Right atrium auricular region (tissue), 2 donors: ENCODE measurements around the gene UGT1A4. TPM values are rescaled to one million over a fixed set of nuclear protein-coding genes. Genes with fewer than 3 reads are reported as not detected.

Experiments used
- DNase-seq: peaks from one replicate; pipeline ENCODE4 v3.0.0-alpha.2; 2019; ENCODE audit warnings: low spot score
- H3K27ac ChIP-seq, 2 donors: fragments of 200-600 bp; sonication (generic); 1 replicate in 1 of 2; 2 replicates in 1 of 2; pipeline ENCODE4 v1.5.1; 2016 to 2019
- H3K27me3 ChIP-seq, 2 donors: fragments of 200-600 bp; sonication (generic); one replicate each; pipeline versions ENCODE4 v1.5.1 to v1.6.0; 2017 to 2019
- H3K36me3 ChIP-seq: fragments of 200-600 bp; sonication (generic); one replicate; pipeline ENCODE4 v1.5.1; 2016
- H3K4me1 ChIP-seq, 2 donors: fragments of 200-600 bp; sonication (generic); one replicate each; pipeline versions ENCODE4 v1.5.1 to v1.6.0; 2017 to 2019
- H3K4me3 ChIP-seq, 2 donors: fragments of 200-600 bp; sonication (generic); 1 replicate in 1 of 2; 2 replicates in 1 of 2; pipeline ENCODE4 v1.5.1; 2017 to 2019; ENCODE audit warnings: mild to moderate bottlenecking in 1 of 2, moderate library complexity in 1 of 2
- H3K9me3 ChIP-seq, 2 donors: fragments of 200-600 bp; sonication (generic); one replicate each; pipeline ENCODE4 v1.5.1; 2019
- total RNA-seq, 2 donors: library from RNA; depleted of rRNA; stranded (reverse); fragments of >200 nt; gene quantifications; one replicate each; pipeline ENCODE4 v1.1.0, GENCODE V29; 2016
- TF ChIP-seq, protein P1 (sequence below), 2 donors: fragments of 200-600 bp; sonication (generic); IDR thresholded peaks; one replicate each; pipeline ENCODE4 v1.5.1; 2019; ENCODE audit warnings: antibody characterized with exemption in 2 of 2

The UGT1A4 gene
- total RNA-seq, 2 donors from 2014 or later = not detected

DNA sequence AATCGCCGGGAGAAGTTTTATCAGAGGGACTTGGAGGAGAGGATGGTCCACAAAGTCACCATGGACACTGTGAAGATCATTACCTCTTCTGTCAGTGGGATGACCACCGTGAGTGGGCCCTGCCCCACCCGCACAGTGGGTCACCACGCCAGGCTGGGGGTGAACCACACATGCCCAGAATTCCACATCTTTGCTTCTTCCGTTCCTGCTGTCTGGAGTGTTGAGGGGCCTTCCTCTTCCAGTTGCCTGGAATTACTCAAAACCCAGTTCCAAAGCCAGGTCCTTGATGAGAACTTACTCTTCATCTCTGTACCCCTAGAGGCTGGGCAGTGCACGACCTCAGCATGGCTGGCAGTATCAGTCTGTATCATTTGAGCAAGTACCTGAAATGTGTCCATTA, 81.7 kb downstream of the UGT1A4 start:
- no peak overlapping the region for H3K27ac ChIP-seq
- peak; percentile 13 for DNase-seq
- no peaks in the 10 kb centered on the region for H3K4me1 ChIP-seq
- no peaks in the 10 kb centered on the region for H3K9me3 ChIP-seq
- TF ChIP-seq, protein P1, sequence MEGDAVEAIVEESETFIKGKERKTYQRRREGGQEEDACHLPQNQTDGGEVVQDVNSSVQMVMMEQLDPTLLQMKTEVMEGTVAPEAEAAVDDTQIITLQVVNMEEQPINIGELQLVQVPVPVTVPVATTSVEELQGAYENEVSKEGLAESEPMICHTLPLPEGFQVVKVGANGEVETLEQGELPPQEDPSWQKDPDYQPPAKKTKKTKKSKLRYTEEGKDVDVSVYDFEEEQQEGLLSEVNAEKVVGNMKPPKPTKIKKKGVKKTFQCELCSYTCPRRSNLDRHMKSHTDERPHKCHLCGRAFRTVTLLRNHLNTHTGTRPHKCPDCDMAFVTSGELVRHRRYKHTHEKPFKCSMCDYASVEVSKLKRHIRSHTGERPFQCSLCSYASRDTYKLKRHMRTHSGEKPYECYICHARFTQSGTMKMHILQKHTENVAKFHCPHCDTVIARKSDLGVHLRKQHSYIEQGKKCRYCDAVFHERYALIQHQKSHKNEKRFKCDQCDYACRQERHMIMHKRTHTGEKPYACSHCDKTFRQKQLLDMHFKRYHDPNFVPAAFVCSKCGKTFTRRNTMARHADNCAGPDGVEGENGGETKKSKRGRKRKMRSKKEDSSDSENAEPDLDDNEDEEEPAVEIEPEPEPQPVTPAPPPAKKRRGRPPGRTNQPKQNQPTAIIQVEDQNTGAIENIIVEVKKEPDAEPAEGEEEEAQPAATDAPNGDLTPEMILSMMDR (IDR thresholded peaks at IDR 0.05) = no peak
- H3K36me3 ChIP-seq = no peaks in the 10 kb centered on the region
- H3K4me3 ChIP-seq = no peak overlapping the region
- no peaks in the 10 kb centered on the region for H3K27me3 ChIP-seq

DNA sequence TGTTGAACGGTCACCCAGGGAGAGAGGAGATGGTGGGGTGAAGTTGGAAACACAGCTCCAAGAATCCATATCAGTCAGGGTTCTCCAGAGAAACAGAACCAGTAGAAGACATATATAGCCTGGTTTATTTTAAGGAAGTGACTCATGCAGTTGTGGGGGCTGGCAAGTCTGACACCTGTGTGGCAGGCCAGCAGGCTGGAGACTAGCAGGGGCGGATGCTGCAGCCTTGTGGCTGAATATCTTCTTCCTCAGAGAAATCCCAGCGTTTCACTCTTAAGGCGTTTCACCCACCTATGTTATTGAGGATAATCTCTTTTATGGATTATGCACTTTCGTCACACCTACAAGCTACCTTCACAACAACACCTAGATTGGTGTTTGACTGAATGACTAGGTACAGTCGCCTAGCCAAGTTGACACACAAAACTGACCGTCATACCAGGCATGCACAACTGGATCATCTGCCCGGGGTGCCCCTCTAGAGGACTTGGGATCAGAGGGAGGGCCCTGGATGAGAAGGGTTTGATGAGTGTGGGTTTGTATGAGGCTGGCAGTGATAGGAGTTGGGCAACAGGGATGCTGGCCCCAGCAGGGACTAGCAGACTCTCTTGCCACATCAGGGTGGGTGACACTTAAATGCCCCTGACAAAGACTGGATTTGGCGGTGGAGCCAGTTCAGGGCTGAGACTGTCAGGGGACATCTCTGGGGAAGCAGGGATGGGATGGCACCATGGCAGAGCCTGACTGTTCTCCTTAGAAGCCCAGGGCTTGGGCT, 83.0 kb downstream of the UGT1A4 start:
- Histone ChIP-seq H3K4me3 (no peak overlapping the region), H3K27me3 (no peaks in the 10 kb centered on the region), H3K36me3 (no peaks in the 10 kb centered on the region), H3K27ac (no peak overlapping the region), H3K4me1 (no peaks in the 10 kb centered on the region), H3K9me3 (no peaks in the 10 kb centered on the region)
- TF ChIP-seq, protein P1 (IDR thresholded peaks at IDR 0.05) = no peak
- DNase-seq = peak; percentile 38

DNA sequence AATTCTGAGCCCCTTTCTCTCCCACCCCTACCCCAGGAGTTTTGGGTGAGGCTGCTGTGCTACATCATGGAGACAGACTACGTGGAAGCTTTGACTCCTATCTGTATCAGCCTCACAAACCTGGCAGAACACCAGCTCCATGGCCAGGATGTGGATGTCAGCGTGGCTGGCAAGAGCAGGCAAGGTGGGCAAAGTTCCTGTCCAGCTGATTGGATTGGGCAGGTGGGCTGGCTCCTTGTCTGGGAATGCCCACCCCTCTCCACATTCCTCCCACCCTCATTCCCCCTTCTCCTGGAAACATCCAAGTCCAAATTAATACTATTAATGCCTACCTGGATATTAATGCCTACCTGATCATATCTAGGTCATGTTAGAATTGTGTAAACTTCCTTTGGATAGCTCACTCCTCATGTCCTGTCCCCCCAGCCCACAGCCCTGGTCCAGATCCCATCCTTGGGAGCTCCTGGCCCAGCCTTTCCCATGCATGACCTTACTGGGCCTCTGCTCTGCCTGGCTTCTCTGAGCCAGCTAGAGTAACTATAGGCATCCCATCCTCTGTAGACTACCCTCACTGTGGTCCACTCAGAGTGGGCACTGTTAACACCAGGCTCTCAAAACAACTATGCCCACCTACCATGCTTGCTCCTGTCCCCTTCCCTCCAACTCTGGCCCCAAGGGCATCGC, 83.7 kb downstream of the UGT1A4 start:
- DNase-seq = peak; percentile 9
- TF ChIP-seq, protein P1 (IDR thresholded peaks at IDR 0.05) = no peak
- H3K27ac ChIP-seq = no peak overlapping the region

DNA sequence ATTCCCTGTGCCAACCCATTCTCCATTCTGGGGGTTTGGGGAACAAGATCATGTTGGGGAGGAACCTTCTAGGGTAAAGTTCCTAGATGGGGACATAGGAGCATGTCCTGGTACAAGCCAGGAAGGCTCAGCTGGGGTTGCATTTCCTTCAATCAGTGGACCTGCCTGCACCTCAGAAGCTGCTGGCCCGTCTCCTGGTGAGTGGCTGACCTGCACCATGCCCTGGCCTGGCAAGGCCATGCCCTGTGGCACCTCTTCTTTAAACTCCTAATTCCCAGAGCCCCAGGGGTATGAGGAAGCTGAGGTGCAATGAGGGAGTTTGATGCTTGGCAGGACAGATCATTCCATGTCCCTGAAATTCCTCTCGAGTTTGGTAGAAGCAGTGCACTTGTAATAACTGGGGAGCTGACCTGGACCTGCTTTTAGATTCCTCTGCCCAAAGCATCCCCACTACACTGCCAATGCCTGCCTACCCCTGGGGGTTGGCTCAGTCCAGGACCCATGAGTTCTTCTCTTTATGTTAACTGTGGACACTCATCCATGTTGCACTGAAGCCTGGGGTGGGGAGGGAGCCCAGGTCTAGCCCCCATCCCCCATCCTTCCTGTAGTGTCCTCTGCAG, 84.9 kb downstream of the UGT1A4 start:
- no peaks in the 10 kb centered on the region for H3K27me3 ChIP-seq
- peak; percentile 36 for DNase-seq
- H3K4me3 ChIP-seq = no peak overlapping the region
- H3K4me1 ChIP-seq = no peaks in the 10 kb centered on the region
- no peak overlapping the region for H3K27ac ChIP-seq
- no peaks in the 10 kb centered on the region for H3K36me3 ChIP-seq
- no peaks in the 10 kb centered on the region for H3K9me3 ChIP-seq
- TF ChIP-seq, protein P1 (IDR thresholded peaks at IDR 0.05) = no peak

More for the DNA sequence above, 83.7 kb downstream of the UGT1A4 start:
- H3K9me3 ChIP-seq = no peaks in the 10 kb centered on the region
- H3K36me3 ChIP-seq = no peaks in the 10 kb centered on the region
- H3K4me3 ChIP-seq = no peak overlapping the region
- no peaks in the 10 kb centered on the region for H3K27me3 ChIP-seq
- H3K4me1 ChIP-seq = no peaks in the 10 kb centered on the region

DNA sequence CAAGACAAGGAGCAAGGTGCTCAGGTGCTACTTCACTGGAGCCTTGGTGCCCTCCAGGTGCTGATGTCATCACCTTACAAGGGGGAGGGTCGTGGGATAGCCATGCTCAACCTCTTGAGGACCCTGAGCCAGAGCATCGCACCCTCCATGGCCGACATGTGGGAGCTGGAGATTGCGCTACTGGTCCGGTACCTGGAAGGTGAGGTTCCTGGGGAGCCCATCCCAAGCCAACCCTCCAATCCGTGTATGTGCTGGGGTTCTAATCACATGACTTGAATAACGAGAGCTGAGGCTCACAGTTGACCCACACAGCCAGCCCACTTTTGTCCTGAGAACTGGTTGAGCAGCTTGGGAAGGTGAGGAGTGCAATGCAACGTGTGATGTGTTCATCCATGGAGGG, 85.5 kb downstream of the UGT1A4 start:
- DNase-seq = peak; percentile 55
- no peaks in the 10 kb centered on the region for H3K4me1 ChIP-seq
- TF ChIP-seq, protein P1 (IDR thresholded peaks at IDR 0.05) = no peak

More for the DNA sequence above, 85.5 kb downstream of the UGT1A4 start:
- Histone ChIP-seq H3K27me3 (no peaks in the 10 kb centered on the region), H3K36me3 (no peaks in the 10 kb centered on the region), H3K27ac (no peak overlapping the region), H3K9me3 (no peaks in the 10 kb centered on the region), H3K4me3 (no peak overlapping the region)
